Colonic mucosa (tissue), 4 donors: Measurements from ENCODE around the gene TBX18. TPM values are rescaled to one million over a fixed set of nuclear protein-coding genes. Genes with fewer than 3 reads are reported as not detected.

Experiments
- DNase-seq: peaks from one replicate; pipeline ENCODE4 v3.0.0-alpha.2; 2020
- H3K27ac ChIP-seq: fragments of 200-600 bp; one replicate; pipeline ENCODE4 v1.8.0; 2021
- H3K27me3 ChIP-seq: fragments of 200-600 bp; one replicate; pipeline ENCODE4 v1.8.0; 2021
- H3K36me3 ChIP-seq: fragments of 200-600 bp; one replicate; pipeline ENCODE4 v1.8.0; 2021
- H3K4me1 ChIP-seq: fragments of 200-600 bp; one replicate; pipeline ENCODE4 v1.8.0; 2021; ENCODE audit warnings: mild to moderate bottlenecking
- H3K4me3 ChIP-seq: fragments of 200-600 bp; one replicate; pipeline ENCODE4 v1.8.0; 2021
- H3K9ac ChIP-seq, 2 donors: one replicate each; pipeline ENCODE4 v1.7.0; 2013; ENCODE audit warnings: control low read depth in 2 of 2, low read depth in 2 of 2, low read length in 2 of 2
- H3K9me3 ChIP-seq: fragments of 200-600 bp; one replicate; pipeline ENCODE4 v1.8.0; 2021
- CTCF ChIP-seq: fragments of 200-600 bp; IDR thresholded peaks from one replicate; pipeline ENCODE4 v1.8.0; 2022; ENCODE audit warnings: antibody characterized with exemption, mild to moderate bottlenecking
- intact Hi-C: fragments of 100-400 bp; cut with DNase I; formaldehyde crosslinking; loops from one replicate; pipeline ENCODE4 v1.14.1; 2022
- total RNA-seq, 2 donors: library from RNA; stranded (reverse); fragmentation: NEBNext Ultra II Directional in 1 of 2; extraction: Animal tissue kit (Norgen Biotek cat#: 25700) in 1 of 2; gene quantifications; one replicate each; pipeline ENCODE4 v1.2.1, GENCODE V29; 2021
- donor health status: healthy.
- donor health status: DM: no; HTN: no; CAD: no.
- donor health status: DM: no; HTN: no; CAD: no.

Gene TBX18
- total RNA-seq, 2 donors from 2014 or later = 0.25 to 0.35 TPM

GRCh38 chr6:84657486-84657885 lies 106.9 kb downstream of the TBX18 start:
- Histone ChIP-seq H3K36me3 (no peaks in the 10 kb centered on the region), H3K27ac (no peak overlapping the region), H3K9me3 (no peaks in the 10 kb centered on the region), H3K4me1 (no peaks in the 10 kb centered on the region), H3K27me3 (no peaks in the 10 kb centered on the region), H3K9ac (no peak overlapping the region), H3K4me3 (no peak overlapping the region)
- intact Hi-C loops = no loop called here
- TF ChIP-seq CTCF = no peak
- no peak for DNase-seq

- Histone ChIP-seq H3K27ac (no peak overlapping the region), H3K9ac (no peak overlapping the region)
- intact Hi-C loops = no loop called here
Observed at GRCh38 chr6:84657025-84657424, 107.4 kb downstream of the TBX18 start.

GRCh38 chr6:84653027-84653551 lies 111.3 kb downstream of the TBX18 start:
- H3K27ac ChIP-seq = no peak overlapping the region
- H3K4me3 ChIP-seq = no peak overlapping the region
- no peaks in the 10 kb centered on the region for H3K36me3 ChIP-seq
- H3K4me1 ChIP-seq = no peaks in the 10 kb centered on the region
- TF ChIP-seq CTCF = no peak
- DNase-seq = no peak
- no peaks in the 10 kb centered on the region for H3K9me3 ChIP-seq
- no peaks in the 10 kb centered on the region for H3K27me3 ChIP-seq
- intact Hi-C loops = no loop called here
- no peak overlapping the region for H3K9ac ChIP-seq

More at GRCh38 chr6:84657025-84657424, 107.4 kb downstream of the TBX18 start:
- Histone ChIP-seq H3K4me1 (no peaks in the 10 kb centered on the region), H3K4me3 (no peak overlapping the region), H3K36me3 (no peaks in the 10 kb centered on the region), H3K27me3 (no peaks in the 10 kb centered on the region), H3K9me3 (no peaks in the 10 kb centered on the region)
- no peak for TF ChIP-seq CTCF
- DNase-seq = no peak

- DNase-seq = no peak
- H3K36me3 ChIP-seq = no peaks in the 10 kb centered on the region
- no peaks in the 10 kb centered on the region for H3K9me3 ChIP-seq
- H3K27me3 ChIP-seq = no peaks in the 10 kb centered on the region
- no peak overlapping the region for H3K4me3 ChIP-seq
- no peaks in the 10 kb centered on the region for H3K4me1 ChIP-seq
- intact Hi-C loops = no loop called here
- no peak for TF ChIP-seq CTCF
- no peak overlapping the region for H3K27ac ChIP-seq
- no peak overlapping the region for H3K9ac ChIP-seq
Observed at GRCh38 chr6:84652356-84653026, 111.9 kb downstream of the TBX18 start.

GRCh38 chr6:84651583-84651982 lies 112.8 kb downstream of the TBX18 start:
- Histone ChIP-seq H3K27ac (no peak overlapping the region), H3K4me3 (no peak overlapping the region), H3K9ac (no peak overlapping the region), H3K36me3 (no peaks in the 10 kb centered on the region), H3K4me1 (no peaks in the 10 kb centered on the region), H3K9me3 (no peaks in the 10 kb centered on the region), H3K27me3 (no peaks in the 10 kb centered on the region)
- no peak for TF ChIP-seq CTCF
- intact Hi-C loops = no loop called here
- DNase-seq = no peak
